ENCODE measurements around the gene TBL2. TPM values are rescaled to one million over a fixed set of nuclear protein-coding genes. Genes with fewer than 3 reads are reported as not detected.

The TBL2 gene
- total and polyA plus RNA-seq, 10 of the 15 experiments (the other 5 are each of a cell fraction or from before 2014, with no cell fraction given): 1.1 to 49.7 (median 26.7) TPM

GRCh38 chr7:73557108-73557396 is 21.3 kb downstream of the TBL2 start (continued):
- no peak for TF ChIP-seq ZNF592 (IDR thresholded peaks at IDR 0.05)
- TF ChIP-seq KLF5 (IDR thresholded peaks at IDR 0.05; ENCODE audit: partially characterized antibody): peak; percentile 11
- no peak for TF ChIP-seq ETV6 (conservative IDR thresholded peaks at IDR 0.05 in 1 of 2, IDR thresholded peaks at IDR 0.05 in 1 of 2; ENCODE audit: borderline replicate concordance in 1 of 2, low read depth in 1 of 2)
- TF ChIP-seq NR2C1 (IDR thresholded peaks at IDR 0.05): peak; percentile 95
- peak in 1 of 2 experiments; percentile 52; a peak in 1 of 3 replicates for TF ChIP-seq EGR1 (IDR thresholded peaks at IDR 0.05; ENCODE audit: borderline replicate concordance in 1 of 2, low read depth in 2 of 2, low read length in 2 of 2)
- no peak for TF ChIP-seq SMAD5 (IDR thresholded peaks at IDR 0.05; ENCODE audit: low read depth)
- TF ChIP-seq PML (IDR thresholded peaks at IDR 0.05; ENCODE audit: low read length): no peak
- TF ChIP-seq ZNF24 (IDR thresholded peaks at IDR 0.05): no peak
- TF ChIP-seq POU2F2 (IDR thresholded peaks at IDR 0.05; ENCODE audit: borderline replicate concordance, low read depth, low read length): no peak
- no peak for TF ChIP-seq RAD51 (IDR thresholded peaks at IDR 0.05)
- no peak for TF ChIP-seq SIN3A (IDR thresholded peaks at IDR 0.05; ENCODE audit: low read depth, low read length)
- TF ChIP-seq MYC (IDR thresholded peaks at IDR 0.05; ENCODE audit: insufficient read depth, insufficient read length, insufficient replicate concordance, low read length, severe bottlenecking): peak; percentile 36
- TF ChIP-seq ZNF687 (IDR thresholded peaks at IDR 0.05): 0 out of 2 replicates have a peak, but pooled peaks have one; percentile 11
- no peak for TF ChIP-seq PRDM15 (CRISPR knock-in tag; IDR thresholded peaks at IDR 0.05)
- TF ChIP-seq GATAD2B (conservative IDR thresholded peaks at IDR 0.05; ENCODE audit: low read depth): peak; percentile 43; the same call in 1 of the 2 replicates
- TF ChIP-seq RAD21 (IDR thresholded peaks at IDR 0.05; ENCODE audit: insufficient read depth, low read depth, low read length): no peak
- TF ChIP-seq SMAD1 (IDR thresholded peaks at IDR 0.05; ENCODE audit: low read depth, partially characterized antibody): no peak

Data from GM12878 (cell line).